Epithelial cell of proximal tubule (primary cell): Measurements from ENCODE around the gene NKX6-2. TPM values are rescaled to one million over a fixed set of nuclear protein-coding genes. Genes with fewer than 3 reads are reported as not detected.
"Not testable (repeated sequence)": the region's sequence is repeated elsewhere in the genome, so short reads cannot be mapped to it uniquely, and the experiment has no call there.

Source experiments
- DNase-seq: peaks from one replicate; pipeline ENCODE4 v3.0.0-alpha.2; 2011; ENCODE audit warnings: low read depth
- H3K4me3 ChIP-seq: 2 replicates; pipeline ENCODE4 v1.5.1; 2011; ENCODE audit warnings: low read depth, mild to moderate bottlenecking, low read length
- CTCF ChIP-seq: conservative IDR thresholded peaks from 2 replicates; pipeline ENCODE4 v1.5.1; 2012; ENCODE audit warnings: low read depth, mild to moderate bottlenecking, low read length
- total RNA-seq: library from RNA; depleted of rRNA; stranded (reverse); fragments of >200 nt; gene quantifications from 2 replicates; pipeline ENCODE4 v1.2.3, GENCODE V29; 2015

NKX6-2 gene
- total RNA-seq, 1 donor from 2014 or later, result 1.2 TPM

GRCh38 chr10:132802694-132803320 is 16.9 kb upstream of the NKX6-2 start:
- DNase-seq, result no peak
- no peak for TF ChIP-seq CTCF
- no peak overlapping the region for H3K4me3 ChIP-seq

DNA sequence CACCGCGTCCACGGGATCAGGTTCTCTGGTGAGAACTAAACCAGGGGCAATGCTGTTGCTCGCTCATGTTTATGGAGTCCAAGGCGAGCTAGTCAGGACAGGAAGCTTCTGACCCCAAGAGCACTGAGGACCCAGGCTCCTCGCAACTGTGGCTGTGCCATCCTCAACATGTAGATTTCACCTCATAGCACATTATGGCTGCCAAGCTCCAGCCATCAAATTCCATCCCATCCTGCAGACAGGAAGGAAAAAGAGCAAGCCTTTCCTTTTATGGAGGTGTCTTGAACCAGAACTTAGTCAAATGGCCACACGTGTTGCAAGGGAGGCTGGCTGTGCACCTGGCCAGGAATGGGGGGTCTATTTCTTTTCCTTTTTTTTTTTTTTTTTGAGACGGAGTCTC is 16.1 kb upstream of the NKX6-2 start:
- no peak for TF ChIP-seq CTCF
- DNase-seq, result no peak

DNA sequence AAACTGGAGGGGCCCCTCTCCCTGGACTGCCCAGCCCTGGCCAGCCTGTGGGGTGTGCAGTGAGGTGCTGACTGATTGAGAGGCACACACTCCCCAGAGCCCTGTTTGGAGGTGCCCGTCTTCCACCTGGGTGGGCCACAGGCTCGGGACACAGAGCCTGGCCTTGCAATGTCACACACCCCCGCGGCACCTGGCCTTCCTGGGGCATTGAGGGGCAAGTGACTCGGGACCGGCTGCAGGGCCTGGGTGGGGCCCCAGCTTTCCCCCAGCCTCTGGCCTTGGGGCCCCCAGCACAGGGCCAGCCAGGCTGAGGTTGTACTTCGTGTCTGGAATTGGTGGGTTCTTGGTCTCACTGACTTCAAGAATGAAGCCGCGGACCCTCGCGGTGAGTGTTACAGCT is 13.9 kb upstream of the NKX6-2 start:
- TF ChIP-seq CTCF, result no peak
- no peak for DNase-seq
- H3K4me3 ChIP-seq, result no peak overlapping the region

More for the DNA sequence above, 16.1 kb upstream of the NKX6-2 start:
- no peak overlapping the region for H3K4me3 ChIP-seq

GRCh38 chr10:132798876-132799275 is 12.9 kb upstream of the NKX6-2 start:
- no peak for TF ChIP-seq CTCF
- DNase-seq, result no peak
- no peak overlapping the region for H3K4me3 ChIP-seq

GRCh38 chr10:132798403-132798802 is 12.5 kb upstream of the NKX6-2 start:
- H3K4me3 ChIP-seq, result no peak overlapping the region
- no peak for TF ChIP-seq CTCF
- DNase-seq, result no peak

GRCh38 chr10:132797986-132798385 is 12.0 kb upstream of the NKX6-2 start:
- not testable (repeated sequence) for DNase-seq, H3K4me3 ChIP-seq

- DNase-seq, result no peak
- H3K4me3 ChIP-seq, result no peak overlapping the region
- TF ChIP-seq CTCF, result no peak
Measured at GRCh38 chr10:132796846-132797245, 10.9 kb upstream of the NKX6-2 start.
